GM12892 (cell line): ENCODE results near the gene DDX39B.

Experiments used
- POLR2A ChIP-seq: IDR thresholded peaks from 2 replicates; pipeline ENCODE4 v1.6.1; 2011; ENCODE audit warnings: low read depth, low read length, control low read depth
- POLR2AphosphoS5 ChIP-seq: IDR thresholded peaks from 2 replicates; pipeline ENCODE4 v1.6.1; 2011; ENCODE audit warnings: low read depth, low read length, control low read depth
- TAF1 ChIP-seq: IDR thresholded peaks from 2 replicates; pipeline ENCODE4 v1.6.1; 2011; ENCODE audit warnings: low read depth, mild to moderate bottlenecking, control low read depth, low read length, borderline replicate concordance

- TF ChIP-seq POLR2AphosphoS5 (no peak), TAF1 (no peak), POLR2A (peak; percentile 34; the same call in 1 of the 2 replicates)
These were observed 17.8 kb upstream of the DDX39B start for GRCh38 chr6:31559606-31559957.
